KOPT-K1 (cell line): ENCODE data around the gene DNAJC5.
"Not testable (repeated sequence)": the region's sequence is repeated elsewhere in the genome, so short reads cannot be mapped to it uniquely, and the experiment has no call there.

Experiments
- H3K27ac ChIP-seq: fragments of 200-600 bp; sonication (generic); 2 replicates; pipeline ENCODE4 v1.5.1; 2016; ENCODE audit warnings: antibody characterized with exemption, mild to moderate bottlenecking, low read depth, low read length; ENCODE audit not compliant: poor library complexity, severe bottlenecking
- H3K36me3 ChIP-seq: fragments of 200-600 bp; sonication (generic); 2 replicates; pipeline ENCODE4 v1.5.1; 2017; ENCODE audit warnings: antibody characterized with exemption, mild to moderate bottlenecking, low read length, moderate library complexity; ENCODE audit not compliant: insufficient read depth
- H3K9me3 ChIP-seq: fragments of 200-600 bp; sonication (generic); 2 replicates; pipeline ENCODE4 v1.5.1; 2017; ENCODE audit warnings: antibody characterized with exemption, low read length, mild to moderate bottlenecking; ENCODE audit not compliant: insufficient read depth, poor library complexity, severe bottlenecking

DNAJC5 gene

GRCh38 chr20:63908008-63908682, 13.2 kb downstream of the DNAJC5 start:
- Histone ChIP-seq H3K9me3 (no peaks in the 10 kb centered on the region), H3K36me3 (no peaks in the 10 kb centered on the region; the same call in 1 of the 2 replicates), H3K27ac (no peak overlapping the region)

- Histone ChIP-seq H3K36me3 (peaks cover 11% of the 10 kb centered on the region; the same call in 1 of the 2 replicates), H3K9me3 (peaks cover 16% of the 10 kb centered on the region), H3K27ac (no peak overlapping the region)
Measured at GRCh38 chr20:63911176-63911575, 16.2 kb downstream of the DNAJC5 start.

DNA sequence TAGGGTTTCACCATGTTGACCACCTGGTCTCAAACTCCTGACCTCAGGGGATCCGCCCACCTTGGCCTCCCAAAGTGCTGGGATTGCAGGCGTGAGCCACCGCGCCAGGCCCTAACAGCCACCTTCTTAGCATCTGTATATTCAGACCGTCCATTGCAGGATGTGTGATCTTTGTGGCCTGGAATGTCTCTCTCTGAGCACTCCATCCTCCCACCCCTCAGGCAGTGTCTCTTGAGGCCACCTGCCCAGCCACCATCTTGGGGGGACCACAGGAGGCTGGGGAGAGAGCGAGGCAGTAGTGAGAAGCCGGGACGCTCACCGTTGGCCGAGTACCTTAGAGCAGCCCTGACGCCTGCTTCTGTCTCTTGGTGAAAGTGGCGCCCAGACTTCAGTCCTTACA, 18.8 kb downstream of the DNAJC5 start:
- Histone ChIP-seq H3K36me3 (peaks cover 23% of the 10 kb centered on the region), H3K27ac (no peak overlapping the region), H3K9me3 (peaks cover 20% of the 10 kb centered on the region)

- Histone ChIP-seq H3K36me3 (peaks cover 31% of the 10 kb centered on the region), H3K27ac (no peak overlapping the region), H3K9me3 (peaks cover 20% of the 10 kb centered on the region)
Measured at GRCh38 chr20:63915471-63915870, 20.5 kb downstream of the DNAJC5 start.

- H3K27ac ChIP-seq = not testable (repeated sequence)
- peaks cover 31% of the 10 kb centered on the region for H3K36me3 ChIP-seq
Measured at GRCh38 chr20:63916371-63916939, 21.5 kb downstream of the DNAJC5 start.

GRCh38 chr20:63917811-63918210, 22.9 kb downstream of the DNAJC5 start:
- Histone ChIP-seq H3K36me3 (peaks cover 31% of the 10 kb centered on the region), H3K27ac (no peak overlapping the region), H3K9me3 (peaks cover 20% of the 10 kb centered on the region)

More at GRCh38 chr20:63916371-63916939, 21.5 kb downstream of the DNAJC5 start:
- H3K9me3 ChIP-seq = peaks cover 20% of the 10 kb centered on the region

GRCh38 chr20:63919130-63919529, 24.2 kb downstream of the DNAJC5 start:
- peaks cover 20% of the 10 kb centered on the region for H3K9me3 ChIP-seq
- no peak overlapping the region for H3K27ac ChIP-seq
- peaks cover 31% of the 10 kb centered on the region for H3K36me3 ChIP-seq

- Histone ChIP-seq H3K9me3 (peaks cover 13% of the 10 kb centered on the region), H3K27ac (no peak overlapping the region), H3K36me3 (peaks cover 24% of the 10 kb centered on the region)
Measured at GRCh38 chr20:63920226-63920625, 25.3 kb downstream of the DNAJC5 start.

- peaks cover 30% of the 10 kb centered on the region for H3K36me3 ChIP-seq
- no peaks in the 10 kb centered on the region for H3K9me3 ChIP-seq
- no peak overlapping the region for H3K27ac ChIP-seq
Measured at GRCh38 chr20:63923651-63924050, 28.7 kb downstream of the DNAJC5 start.

- H3K36me3 ChIP-seq = peaks cover 32% of the 10 kb centered on the region
- H3K27ac ChIP-seq = no peak overlapping the region
Measured at GRCh38 chr20:63924241-63924640, 29.3 kb downstream of the DNAJC5 start.

DNA sequence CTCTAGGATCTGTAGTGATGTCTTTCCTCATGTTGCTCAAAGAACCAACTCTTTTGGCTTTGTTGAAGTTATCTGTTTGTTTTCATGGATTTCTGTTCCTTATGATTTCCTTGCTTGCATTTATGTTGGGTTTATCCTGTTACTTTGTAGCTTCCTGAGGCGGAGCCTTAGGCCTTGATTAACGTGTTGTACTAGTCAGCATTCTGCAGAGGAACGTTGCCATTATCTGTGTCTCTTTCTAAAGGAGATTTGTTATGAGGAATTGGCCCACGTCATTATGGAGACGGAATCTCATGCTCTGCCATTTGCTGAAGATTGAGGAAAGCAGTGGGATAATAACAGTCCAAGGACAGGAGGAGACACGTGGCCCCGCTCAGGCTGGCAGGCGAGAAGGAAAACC, 31.4 kb downstream of the DNAJC5 start:
- no peak overlapping the region for H3K27ac ChIP-seq
- peaks cover 47% of the 10 kb centered on the region for H3K36me3 ChIP-seq

More at GRCh38 chr20:63924241-63924640, 29.3 kb downstream of the DNAJC5 start:
- no peaks in the 10 kb centered on the region for H3K9me3 ChIP-seq

DNA sequence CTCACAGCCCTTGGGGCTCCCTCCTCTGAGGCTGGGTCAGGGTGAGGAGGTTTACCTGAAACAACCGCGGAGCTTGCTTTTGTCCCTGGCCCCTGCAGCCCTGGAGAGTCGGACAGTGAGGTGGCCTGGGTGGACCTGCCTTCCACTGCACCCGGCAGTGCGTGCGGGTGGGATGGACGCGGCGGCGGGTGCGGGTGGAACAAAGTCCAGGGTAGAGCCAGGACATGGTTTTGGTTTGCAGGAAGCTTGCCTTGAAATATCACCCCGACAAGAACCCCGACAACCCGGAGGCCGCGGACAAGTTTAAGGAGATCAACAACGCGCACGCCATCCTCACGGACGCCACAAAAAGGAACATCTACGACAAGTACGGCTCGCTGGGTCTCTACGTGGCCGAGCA, 34.1 kb downstream of the DNAJC5 start:
- Histone ChIP-seq H3K27ac (no peak overlapping the region), H3K36me3 (peaks cover 74% of the 10 kb centered on the region), H3K9me3 (no peaks in the 10 kb centered on the region)

More for the DNA sequence above, 31.4 kb downstream of the DNAJC5 start:
- H3K9me3 ChIP-seq = no peaks in the 10 kb centered on the region

DNA sequence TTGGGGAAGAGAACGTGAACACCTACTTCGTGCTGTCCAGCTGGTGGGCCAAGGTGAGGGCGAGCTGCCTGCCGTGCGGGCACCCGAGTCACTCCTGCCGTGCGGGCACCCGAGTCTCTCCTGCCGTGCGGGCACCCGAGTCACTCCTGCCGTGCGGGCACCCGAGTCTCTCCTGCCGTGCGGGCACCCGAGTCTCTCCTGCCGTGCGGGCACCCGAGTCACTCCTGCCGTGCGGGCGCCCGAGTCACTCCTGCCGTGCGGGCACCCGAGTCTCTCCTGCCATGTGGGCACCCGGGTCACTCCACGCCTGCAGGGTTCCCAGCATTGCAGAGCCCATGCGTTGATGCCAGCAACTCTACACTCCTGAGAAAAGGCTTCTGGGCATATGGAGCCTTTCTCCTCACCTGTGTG, 34.6 kb downstream of the DNAJC5 start:
- peaks cover 78% of the 10 kb centered on the region for H3K36me3 ChIP-seq
- H3K27ac ChIP-seq, H3K9me3 ChIP-seq: not testable (repeated sequence)

DNA sequence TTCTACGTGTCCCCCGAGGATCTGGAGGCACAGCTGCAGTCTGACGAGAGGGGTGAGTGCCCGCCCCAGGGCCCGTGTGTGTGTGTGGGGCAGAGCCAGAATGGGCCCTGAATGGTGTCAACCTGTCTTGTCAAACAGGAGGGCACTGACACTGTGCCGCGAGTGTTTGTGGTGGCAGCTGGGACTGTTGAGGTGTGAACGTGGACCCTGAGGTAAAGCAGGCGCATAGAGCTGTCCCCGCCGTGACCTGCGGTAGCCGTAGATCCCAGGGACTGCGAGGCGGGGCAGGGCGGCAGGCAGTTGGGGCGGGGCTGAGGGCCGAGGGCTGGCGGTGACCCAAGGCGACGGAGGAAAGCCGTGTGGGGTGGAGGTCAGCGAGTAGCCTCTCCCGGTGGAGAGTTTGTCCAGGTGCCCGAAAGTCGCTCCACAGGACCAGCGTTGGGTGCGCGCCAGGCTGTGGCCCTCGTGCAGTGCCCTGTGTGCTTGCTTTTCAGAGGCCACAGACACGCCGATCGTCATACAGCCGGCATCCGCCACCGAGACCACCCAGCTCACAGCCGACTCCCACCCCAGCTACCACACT, 36.1 kb downstream of the DNAJC5 start:
- Histone ChIP-seq H3K36me3 (peaks cover 94% of the 10 kb centered on the region), H3K27ac (no peak overlapping the region), H3K9me3 (no peaks in the 10 kb centered on the region)

GRCh38 chr20:63931735-63932134, 36.8 kb downstream of the DNAJC5 start:
- Histone ChIP-seq H3K9me3 (no peaks in the 10 kb centered on the region), H3K27ac (no peak overlapping the region), H3K36me3 (peaks cover 94% of the 10 kb centered on the region)
